HG03139 (cell line): ENCODE results near the gene KIZ.
"Not testable (repeated sequence)": the region's sequence is repeated elsewhere in the genome, so short reads cannot be mapped to it uniquely, and the experiment has no call there.

Experiments used
- ATAC-seq: cut with Tn5 transposase; IDR thresholded peaks from one replicate; pipeline ENCODE4 v1.9.1; 2021; ENCODE audit not compliant: unreplicated experiment

Gene KIZ

GRCh38 chr20:21136015-21136732 is 10.3 kb downstream of the KIZ start:
- no peak for ATAC-seq

GRCh38 chr20:21137078-21137477 is 11.2 kb downstream of the KIZ start:
- ATAC-seq: no peak

- ATAC-seq: no peak
Measured at GRCh38 chr20:21139881-21140566, 14.1 kb downstream of the KIZ start.

GRCh38 chr20:21141825-21142224 is 15.9 kb downstream of the KIZ start:
- no peak for ATAC-seq

GRCh38 chr20:21143194-21143890 is 17.5 kb downstream of the KIZ start:
- no peak for ATAC-seq

GRCh38 chr20:21145424-21145823 is 19.5 kb downstream of the KIZ start:
- ATAC-seq: no peak

GRCh38 chr20:21146215-21146614 is 20.3 kb downstream of the KIZ start:
- no peak for ATAC-seq

GRCh38 chr20:21147593-21147992 is 21.7 kb downstream of the KIZ start:
- no peak for ATAC-seq

GRCh38 chr20:21149344-21149743 is 23.5 kb downstream of the KIZ start:
- no peak for ATAC-seq

GRCh38 chr20:21151791-21152190 is 25.9 kb downstream of the KIZ start:
- ATAC-seq: no peak

GRCh38 chr20:21154692-21155091 is 28.8 kb downstream of the KIZ start:
- no peak for ATAC-seq

- ATAC-seq: no peak
Measured at GRCh38 chr20:21155268-21155667, 29.4 kb downstream of the KIZ start.

GRCh38 chr20:21156266-21156665 is 30.4 kb downstream of the KIZ start:
- no peak for ATAC-seq

- no peak for ATAC-seq
Measured at GRCh38 chr20:21157006-21157405, 31.1 kb downstream of the KIZ start.

- peak; percentile 60 for ATAC-seq
Measured at GRCh38 chr20:21159658-21160380, 33.9 kb downstream of the KIZ start.

- ATAC-seq: no peak
Measured at GRCh38 chr20:21161926-21162325, 36.0 kb downstream of the KIZ start.

GRCh38 chr20:21162631-21163030 is 36.7 kb downstream of the KIZ start:
- ATAC-seq: no peak

GRCh38 chr20:21166801-21167200 is 40.9 kb downstream of the KIZ start:
- peak; percentile 57 for ATAC-seq

- ATAC-seq: peak; percentile 50
Measured at GRCh38 chr20:21167261-21167660, 41.4 kb downstream of the KIZ start.

- not testable (repeated sequence) for ATAC-seq
Measured at GRCh38 chr20:21168061-21168460, 42.2 kb downstream of the KIZ start.

GRCh38 chr20:21172626-21173025 is 46.7 kb downstream of the KIZ start:
- ATAC-seq: no peak
